GM21367 (cell line): Measurements from ENCODE around the gene TMPRSS13.

ENCODE experiments used
- ATAC-seq: cut with Tn5 transposase; IDR thresholded peaks from one replicate; pipeline ENCODE4 v1.9.1; 2021; ENCODE audit not compliant: unreplicated experiment

TMPRSS13 gene

GRCh38 chr11:117857734-117858414 is 71.3 kb downstream of the TMPRSS13 start:
- no peak for ATAC-seq

GRCh38 chr11:117855912-117856651 is 73.1 kb downstream of the TMPRSS13 start:
- no peak for ATAC-seq

- no peak for ATAC-seq
Observed at GRCh38 chr11:117855186-117855845, 73.9 kb downstream of the TMPRSS13 start.

GRCh38 chr11:117852309-117852708 is 76.9 kb downstream of the TMPRSS13 start:
- no peak for ATAC-seq

- ATAC-seq = no peak
Observed at GRCh38 chr11:117851852-117852251, 77.3 kb downstream of the TMPRSS13 start.

- no peak for ATAC-seq
Observed at GRCh38 chr11:117851106-117851505, 78.1 kb downstream of the TMPRSS13 start.
